ENCODE results near the gene KCTD5. TPM values are rescaled to one million over a fixed set of nuclear protein-coding genes. Genes with fewer than 3 reads are reported as not detected.

KCTD5 gene
- total and polyA plus RNA-seq, 2 of the 8 experiments (the other 6 are each of a cell fraction or from before 2014, with no cell fraction given): 26.6 to 31.8 TPM

DNA sequence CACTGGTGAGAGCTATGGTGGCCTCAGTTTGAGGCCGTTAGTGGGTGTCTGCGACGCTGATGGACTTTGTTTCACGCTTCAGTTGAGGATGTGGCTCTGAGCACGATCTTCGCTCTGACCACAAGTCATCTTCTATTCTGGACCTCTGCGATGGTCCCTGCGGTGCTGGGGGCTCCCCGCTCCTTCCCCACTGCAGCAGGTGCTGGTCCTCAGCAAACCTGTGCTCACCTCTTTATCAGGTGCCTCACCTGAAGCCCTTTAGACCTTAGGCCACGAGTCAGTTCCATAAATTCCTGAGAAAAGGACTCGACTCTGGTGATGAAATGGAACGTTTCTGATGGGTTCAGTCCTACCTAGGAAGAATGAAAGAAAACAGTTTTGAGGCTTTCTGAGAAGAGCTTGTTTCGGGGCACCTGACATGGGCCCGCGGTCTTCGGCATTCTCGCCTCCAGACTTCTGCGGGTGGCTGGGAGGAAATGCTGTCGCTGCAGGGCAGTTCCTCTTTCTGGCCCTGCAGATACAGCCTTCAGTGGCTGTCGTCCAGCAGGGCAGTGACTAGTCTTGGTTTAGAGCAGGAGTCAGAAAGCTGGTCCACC lies 4.7 kb downstream of the KCTD5 start:
- H3K27me3 ChIP-seq (replicated peaks in 1 of 4; ENCODE audit: control insufficient read depth in 3 of 4, extremely low read depth in 1 of 4, insufficient read depth in 3 of 4, low read length in 3 of 4): no peaks in the 10 kb centered on the region
- ChIA-PET CTCF (ENCODE audit: partially characterized antibody) (no interaction called here), POLR2A (ENCODE audit: partially characterized antibody) (interaction anchor here (1.0 kb wide), 1 partner anchor 91 kb away, joined by 3 read pairs; no protein-coding TSS in a partner anchor)
- DNase-seq (ENCODE audit: low read depth in 1 of 2, low spot score in 2 of 2) (no peak), FAIRE-seq (no peak)
- peaks cover 0 to 50% of the 10 kb centered on the region in 2 experiments; a peak in 3 of 4 replicates for H3K79me2 ChIP-seq (ENCODE audit: control insufficient read depth in 1 of 2, insufficient read depth in 2 of 2, low read length in 2 of 2)
- 92% methylated on average over 20 of the region's 20 CpGs; no CpG with 5 or more reads in 1 of the 2 experiments for WGBS, 2 experiments (ENCODE audit: extremely low coverage in 1 of 2, insufficient coverage in 1 of 2, insufficient read length in 1 of 2, insufficient replicate concordance in 2 of 2, low coverage in 1 of 2, low lambda C conversion rate in 2 of 2, missing lambda C conversion rate in 1 of 2)
- H2BK20ac ChIP-seq (ENCODE audit: low read length): no peak overlapping the region
- H3K23ac ChIP-seq (ENCODE audit: insufficient read length): no peak overlapping the region
- H2BK120ac ChIP-seq (replicated peaks; ENCODE audit: low read depth, low read length): no peak overlapping the region
- H3K79me1 ChIP-seq (ENCODE audit: low read depth, low read length): peaks cover 21% of the 10 kb centered on the region
- no peak overlapping the region; the same call in 1 of the 2 replicates for H4K8ac ChIP-seq (ENCODE audit: extremely low read depth, insufficient read depth, low read length)
- no peak overlapping the region for H3K56ac ChIP-seq (replicated peaks; ENCODE audit: insufficient read length, low read depth, low read length)
- TF ChIP-seq GTF2F1 (IDR thresholded peaks at IDR 0.05; ENCODE audit: borderline replicate concordance, low read depth, low read length): no peak
- TF ChIP-seq HDAC2 (IDR thresholded peaks at IDR 0.05; ENCODE audit: borderline replicate concordance in 1 of 2, low read depth in 2 of 2, low read length in 2 of 2): no peak
- TF ChIP-seq, protein P1, sequence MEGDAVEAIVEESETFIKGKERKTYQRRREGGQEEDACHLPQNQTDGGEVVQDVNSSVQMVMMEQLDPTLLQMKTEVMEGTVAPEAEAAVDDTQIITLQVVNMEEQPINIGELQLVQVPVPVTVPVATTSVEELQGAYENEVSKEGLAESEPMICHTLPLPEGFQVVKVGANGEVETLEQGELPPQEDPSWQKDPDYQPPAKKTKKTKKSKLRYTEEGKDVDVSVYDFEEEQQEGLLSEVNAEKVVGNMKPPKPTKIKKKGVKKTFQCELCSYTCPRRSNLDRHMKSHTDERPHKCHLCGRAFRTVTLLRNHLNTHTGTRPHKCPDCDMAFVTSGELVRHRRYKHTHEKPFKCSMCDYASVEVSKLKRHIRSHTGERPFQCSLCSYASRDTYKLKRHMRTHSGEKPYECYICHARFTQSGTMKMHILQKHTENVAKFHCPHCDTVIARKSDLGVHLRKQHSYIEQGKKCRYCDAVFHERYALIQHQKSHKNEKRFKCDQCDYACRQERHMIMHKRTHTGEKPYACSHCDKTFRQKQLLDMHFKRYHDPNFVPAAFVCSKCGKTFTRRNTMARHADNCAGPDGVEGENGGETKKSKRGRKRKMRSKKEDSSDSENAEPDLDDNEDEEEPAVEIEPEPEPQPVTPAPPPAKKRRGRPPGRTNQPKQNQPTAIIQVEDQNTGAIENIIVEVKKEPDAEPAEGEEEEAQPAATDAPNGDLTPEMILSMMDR (IDR thresholded peaks at IDR 0.05; ENCODE audit: control extremely low read depth in 1 of 3, insufficient read depth in 1 of 3, low read depth in 1 of 3, low read length in 3 of 3): no peak
- no peak for TF ChIP-seq ATF3 (IDR thresholded peaks at IDR 0.05; ENCODE audit: insufficient read depth, low read depth, low read length)
- TF ChIP-seq SP1 (IDR thresholded peaks at IDR 0.05; ENCODE audit: low read depth, low read length): no peak
- no peak for TF ChIP-seq RBBP5 (IDR thresholded peaks at IDR 0.05; ENCODE audit: borderline replicate concordance, low read depth, low read length)
- H3K18ac ChIP-seq (ENCODE audit: extremely low read depth, low read length): no peak overlapping the region
- peak overlapping the region in 1 of 4 experiments; percentile 21; a peak in 1 of 7 replicates for H3K9ac ChIP-seq (replicated peaks in 1 of 4; ENCODE audit: extremely low read depth in 1 of 4, low read depth in 3 of 4, low read length in 3 of 4)
- no peak overlapping the region for H3K4ac ChIP-seq (replicated peaks; ENCODE audit: insufficient read length, low read depth, low read length)
- no peak overlapping the region for H4K5ac ChIP-seq (ENCODE audit: insufficient read length, low read depth, low read length)
- peaks cover 4% of the 10 kb centered on the region for H3K23me2 ChIP-seq (ENCODE audit: low read depth, low read length)
- H3K27ac ChIP-seq (ENCODE audit: low read depth, low read length): no peak overlapping the region
- no peak overlapping the region for H2BK12ac ChIP-seq (ENCODE audit: low read depth, low read length)
- H3K14ac ChIP-seq (ENCODE audit: insufficient read length): no peak overlapping the region
- H3K4me2 ChIP-seq (ENCODE audit: insufficient read depth in 1 of 2, low read depth in 2 of 2, low read length in 2 of 2): no peak overlapping the region
- peaks cover 3 to 13% of the 10 kb centered on the region in 2 experiments for H4K20me1 ChIP-seq (replicated peaks in 1 of 2; ENCODE audit: control insufficient read depth in 1 of 2, insufficient read depth in 2 of 2, low read length in 2 of 2)
- no peak overlapping the region for H3K4me3 ChIP-seq (ENCODE audit: extremely low read depth in 1 of 4, insufficient read depth in 2 of 4, low read depth in 3 of 4, low read length in 4 of 4)
- H3K9me3 ChIP-seq (ENCODE audit: insufficient read depth in 2 of 2, low read depth in 1 of 2, low read length in 1 of 2): no peaks in the 10 kb centered on the region
- no peak overlapping the region for H2BK5ac ChIP-seq (ENCODE audit: low read depth, low read length)
- H3K4me1 ChIP-seq (replicated peaks in 1 of 4; ENCODE audit: control insufficient read depth in 3 of 4, insufficient read depth in 4 of 4, low read length in 3 of 4): peaks cover 0 to 3% (median 0%) of the 10 kb centered on the region in 4 experiments; a peak in 2 of 7 replicates
- H2AFZ ChIP-seq (ENCODE audit: low read length): no peak overlapping the region
- H3K36me3 ChIP-seq (ENCODE audit: control insufficient read depth in 2 of 4, insufficient read depth in 4 of 4, low read length in 3 of 4): peaks cover 0 to 2% (median 0%) of the 10 kb centered on the region in 4 experiments; a peak in 2 of 8 replicates
- no peak overlapping the region for H4K91ac ChIP-seq (replicated peaks; ENCODE audit: insufficient read length, low read length)
- no peak overlapping the region for H2BK15ac ChIP-seq (ENCODE audit: low read length)
- H2AK5ac ChIP-seq (ENCODE audit: low read depth, low read length): no peak overlapping the region
